Brain microvascular endothelial cell (primary cell): ENCODE measurements around the gene PHLPP1.

ENCODE experiments used
- DNase-seq: peaks from one replicate; pipeline ENCODE4 v3.0.0-alpha.2; 2020
- H3K27ac ChIP-seq: fragments of 250-450 bp; sonication (Bioruptor Pico); 2 replicates; pipeline ENCODE4 v1.5.1; 2020; ENCODE audit warnings: mild to moderate bottlenecking, moderate library complexity
- H3K27me3 ChIP-seq: fragments of 250-450 bp; sonication (Bioruptor Pico); replicated peaks from 2 replicates; pipeline ENCODE4 v1.5.1; 2020; ENCODE audit warnings: mild to moderate bottlenecking
- H3K36me3 ChIP-seq: fragments of 250-450 bp; sonication (Bioruptor Pico); replicated peaks from 2 replicates; pipeline ENCODE4 v1.5.1; 2020; ENCODE audit warnings: mild to moderate bottlenecking
- H3K4me3 ChIP-seq: 2 replicates; pipeline ENCODE4 v1.5.1; 2011; ENCODE audit warnings: low read depth, mild to moderate bottlenecking, control low read depth, low read length, moderate library complexity
- in situ Hi-C: cut with HindIII; loops from 2 replicates; pipeline ENCODE4 v1.10.0; 2017; ENCODE audit warnings: low sequenced_read_pairs, low pct_ligation_motif_present
- TF ChIP-seq, protein P1 (sequence below): IDR thresholded peaks from 2 replicates; pipeline ENCODE4 v1.5.1; 2011; ENCODE audit warnings: low read depth, mild to moderate bottlenecking, moderate library complexity, low read length, control low read depth, inconsistent platforms; ENCODE audit errors: missing control alignments

PHLPP1 gene

DNA sequence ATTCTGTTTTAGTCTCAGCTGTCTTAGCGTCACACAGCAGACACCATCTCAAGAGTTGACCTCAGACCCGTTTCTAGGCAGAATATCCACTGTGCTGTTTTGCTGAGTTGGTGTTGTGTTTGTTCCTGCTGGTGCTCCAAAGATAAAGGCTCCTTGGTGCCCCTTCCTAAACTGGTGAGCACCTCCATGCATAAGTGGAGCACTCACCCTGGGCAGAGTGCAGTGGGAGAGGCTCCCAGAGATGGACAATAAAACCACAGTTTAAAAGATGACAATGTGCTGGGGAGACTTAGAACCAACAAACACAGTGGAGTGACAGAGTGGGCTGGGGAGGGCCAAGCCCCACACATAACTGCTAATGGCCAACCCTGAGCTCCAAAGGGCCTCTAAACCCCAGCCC, 271.1 kb downstream of the PHLPP1 start:
- H3K36me3 ChIP-seq = no peaks in the 10 kb centered on the region
- TF ChIP-seq, protein P1, sequence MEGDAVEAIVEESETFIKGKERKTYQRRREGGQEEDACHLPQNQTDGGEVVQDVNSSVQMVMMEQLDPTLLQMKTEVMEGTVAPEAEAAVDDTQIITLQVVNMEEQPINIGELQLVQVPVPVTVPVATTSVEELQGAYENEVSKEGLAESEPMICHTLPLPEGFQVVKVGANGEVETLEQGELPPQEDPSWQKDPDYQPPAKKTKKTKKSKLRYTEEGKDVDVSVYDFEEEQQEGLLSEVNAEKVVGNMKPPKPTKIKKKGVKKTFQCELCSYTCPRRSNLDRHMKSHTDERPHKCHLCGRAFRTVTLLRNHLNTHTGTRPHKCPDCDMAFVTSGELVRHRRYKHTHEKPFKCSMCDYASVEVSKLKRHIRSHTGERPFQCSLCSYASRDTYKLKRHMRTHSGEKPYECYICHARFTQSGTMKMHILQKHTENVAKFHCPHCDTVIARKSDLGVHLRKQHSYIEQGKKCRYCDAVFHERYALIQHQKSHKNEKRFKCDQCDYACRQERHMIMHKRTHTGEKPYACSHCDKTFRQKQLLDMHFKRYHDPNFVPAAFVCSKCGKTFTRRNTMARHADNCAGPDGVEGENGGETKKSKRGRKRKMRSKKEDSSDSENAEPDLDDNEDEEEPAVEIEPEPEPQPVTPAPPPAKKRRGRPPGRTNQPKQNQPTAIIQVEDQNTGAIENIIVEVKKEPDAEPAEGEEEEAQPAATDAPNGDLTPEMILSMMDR = no peak
- no peak overlapping the region for H3K4me3 ChIP-seq
- in situ Hi-C loops = no loop called here
- H3K27me3 ChIP-seq = no peaks in the 10 kb centered on the region
- no peak overlapping the region for H3K27ac ChIP-seq
- DNase-seq = no peak

DNA sequence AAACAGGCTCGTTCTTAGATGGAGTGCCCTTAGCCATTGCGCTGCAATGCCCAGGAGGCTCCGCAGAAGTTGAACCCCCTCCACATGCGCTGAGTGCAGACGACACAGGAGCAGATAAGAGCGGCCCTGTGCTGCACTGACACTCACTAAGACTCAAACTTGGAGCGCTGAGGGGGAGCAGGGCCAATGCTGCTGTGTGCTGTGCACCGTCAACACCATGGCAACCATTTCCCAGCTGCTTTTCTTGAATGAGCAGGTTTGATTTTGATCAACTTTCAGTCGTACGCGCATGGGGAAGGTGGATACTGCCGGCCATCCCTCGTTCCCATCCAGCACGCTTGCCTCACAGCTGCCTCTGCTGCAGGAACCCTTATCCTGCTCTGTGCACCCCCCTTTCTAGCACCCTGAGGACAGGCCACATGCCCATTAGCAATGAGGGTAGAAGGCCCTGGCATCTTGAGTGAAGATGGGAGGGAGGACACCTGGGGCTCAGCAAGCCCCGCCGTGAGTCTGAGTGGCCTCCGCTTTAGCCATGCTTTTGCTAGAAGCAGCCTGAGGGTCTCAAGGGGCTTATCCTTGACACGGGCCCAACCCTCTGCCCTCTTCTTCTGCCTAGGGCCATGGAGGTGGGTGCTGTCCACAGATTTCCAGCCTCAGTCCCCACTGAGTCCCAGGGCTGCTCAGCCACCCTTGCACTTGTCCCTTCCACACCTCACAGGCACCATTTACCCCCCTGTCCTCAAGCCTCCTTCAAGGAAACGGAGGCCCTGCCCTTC, 271.9 kb downstream of the PHLPP1 start:
- Histone ChIP-seq H3K36me3 (no peaks in the 10 kb centered on the region), H3K27me3 (no peaks in the 10 kb centered on the region), H3K4me3 (no peak overlapping the region), H3K27ac (no peak overlapping the region)
- in situ Hi-C loops = no loop called here
- DNase-seq = no peak
- TF ChIP-seq, protein P1 = no peak

DNA sequence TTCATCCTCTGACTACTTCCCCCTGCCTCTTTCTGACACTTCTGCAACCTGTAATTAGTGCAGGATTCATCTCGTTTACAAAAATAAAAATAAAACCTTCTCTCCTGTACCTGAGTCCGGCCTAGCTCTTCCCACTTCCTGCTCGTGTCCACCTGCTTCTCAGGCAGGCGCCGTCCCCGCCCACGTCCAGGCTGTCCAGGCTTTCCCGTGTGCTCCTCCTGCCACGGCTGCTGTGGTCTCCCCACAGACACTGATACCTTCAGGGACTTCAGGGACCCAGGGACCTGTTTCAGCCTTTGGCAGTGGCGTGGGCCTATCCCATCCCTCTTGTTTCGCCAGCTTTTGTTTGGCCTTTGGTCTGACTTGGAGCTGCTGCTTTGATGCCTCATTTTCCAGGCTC, 272.5 kb downstream of the PHLPP1 start:
- in situ Hi-C loops = no loop called here
- DNase-seq = no peak
- no peaks in the 10 kb centered on the region for H3K36me3 ChIP-seq
- H3K27ac ChIP-seq = no peak overlapping the region
- no peaks in the 10 kb centered on the region for H3K27me3 ChIP-seq
- no peak overlapping the region for H3K4me3 ChIP-seq
- TF ChIP-seq, protein P1 = no peak

DNA sequence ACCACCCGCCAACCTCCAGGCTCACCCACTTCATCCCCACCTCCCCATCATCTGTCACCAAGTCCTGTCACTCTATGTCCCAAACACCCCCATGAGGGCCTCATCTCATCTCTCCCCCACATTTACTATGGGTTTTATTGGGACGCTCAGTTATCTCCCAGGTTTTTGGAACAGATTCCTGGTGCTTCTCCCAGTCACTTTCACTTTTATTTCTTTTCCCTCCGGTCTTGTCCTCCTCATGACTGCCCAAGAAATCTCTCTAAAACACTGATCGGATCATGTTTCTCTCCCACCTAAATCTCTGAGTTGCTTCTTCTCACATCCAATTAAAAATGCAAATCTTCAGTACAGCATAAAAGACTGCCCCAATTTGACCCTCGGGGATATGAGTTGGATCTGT, 273.1 kb downstream of the PHLPP1 start:
- no peaks in the 10 kb centered on the region for H3K36me3 ChIP-seq
- H3K4me3 ChIP-seq = no peak overlapping the region
- H3K27me3 ChIP-seq = no peaks in the 10 kb centered on the region
- DNase-seq = no peak
- TF ChIP-seq, protein P1 = no peak
- in situ Hi-C loops = no loop called here
- H3K27ac ChIP-seq = no peak overlapping the region

DNA sequence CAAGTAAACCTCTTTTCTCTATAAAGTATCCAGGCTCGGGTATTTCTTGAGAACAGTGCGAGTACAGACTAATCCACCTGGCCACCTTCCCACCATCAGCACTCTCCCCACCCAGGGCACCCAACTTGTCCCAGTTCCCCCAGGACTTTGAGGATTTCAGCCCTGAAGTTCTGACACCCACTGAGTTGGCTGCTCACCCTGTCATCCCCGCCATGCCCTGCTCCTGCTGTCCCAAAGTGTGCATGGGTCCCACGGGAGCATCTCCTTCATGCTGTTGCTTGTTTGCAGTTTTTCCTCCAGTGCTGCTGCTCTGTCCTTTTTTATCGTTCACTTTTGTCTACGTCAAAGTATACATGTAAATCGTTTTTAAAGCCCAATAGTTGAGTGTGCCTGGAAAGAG, 273.9 kb downstream of the PHLPP1 start:
- DNase-seq = no peak

More for the DNA sequence above, 273.9 kb downstream of the PHLPP1 start:
- Histone ChIP-seq H3K36me3 (no peaks in the 10 kb centered on the region), H3K27me3 (no peaks in the 10 kb centered on the region), H3K27ac (no peak overlapping the region), H3K4me3 (no peak overlapping the region)
- in situ Hi-C loops = no loop called here
- TF ChIP-seq, protein P1 = no peak
